ENCODE data around the gene SFXN4. TPM values are rescaled to one million over a fixed set of nuclear protein-coding genes. Genes with fewer than 3 reads are reported as not detected.
A peak's percentile ranks its signal among the peaks of the same experiment; 100 is the strongest.

The SFXN4 gene
- total and polyA plus RNA-seq, 2 of the 13 experiments (the other 11 are each of a cell fraction or from before 2014, with no cell fraction given): 47.7 to 64.9 TPM

DNA sequence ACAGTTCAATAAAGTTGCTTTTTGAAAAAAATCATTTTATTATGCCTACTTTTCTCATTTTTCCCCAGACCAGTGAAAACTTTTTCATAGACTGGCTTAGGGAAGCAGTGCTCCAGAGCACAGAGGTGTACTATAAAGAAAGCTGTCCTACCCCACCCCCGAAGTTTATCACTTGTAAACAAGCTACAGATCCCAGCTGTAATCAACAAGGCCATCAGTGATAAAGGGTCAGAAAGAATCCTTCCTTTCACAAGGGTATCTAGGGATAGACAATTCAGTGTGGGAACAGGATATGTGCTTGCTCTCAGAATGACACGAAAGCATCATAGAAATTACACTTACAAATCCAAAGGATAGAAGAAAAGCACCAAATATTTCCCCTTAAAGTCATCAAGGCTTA is 8.6 kb upstream of the SFXN4 start (continued):
- no peak for TF ChIP-seq FLYWCH1 (CRISPR knock-in tag; IDR thresholded peaks at IDR 0.05)
- no peak for TF ChIP-seq RELA (CRISPR knock-in tag; IDR thresholded peaks at IDR 0.05)
- TF ChIP-seq, protein P1, sequence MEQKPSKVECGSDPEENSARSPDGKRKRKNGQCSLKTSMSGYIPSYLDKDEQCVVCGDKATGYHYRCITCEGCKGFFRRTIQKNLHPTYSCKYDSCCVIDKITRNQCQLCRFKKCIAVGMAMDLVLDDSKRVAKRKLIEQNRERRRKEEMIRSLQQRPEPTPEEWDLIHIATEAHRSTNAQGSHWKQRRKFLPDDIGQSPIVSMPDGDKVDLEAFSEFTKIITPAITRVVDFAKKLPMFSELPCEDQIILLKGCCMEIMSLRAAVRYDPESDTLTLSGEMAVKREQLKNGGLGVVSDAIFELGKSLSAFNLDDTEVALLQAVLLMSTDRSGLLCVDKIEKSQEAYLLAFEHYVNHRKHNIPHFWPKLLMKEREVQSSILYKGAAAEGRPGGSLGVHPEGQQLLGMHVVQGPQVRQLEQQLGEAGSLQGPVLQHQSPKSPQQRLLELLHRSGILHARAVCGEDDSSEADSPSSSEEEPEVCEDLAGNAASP (CRISPR knock-in tag; IDR thresholded peaks at IDR 0.05; ENCODE audit: borderline replicate concordance): peak; percentile 37; the same call in 1 of the 2 replicates
- TF ChIP-seq, protein P2, sequence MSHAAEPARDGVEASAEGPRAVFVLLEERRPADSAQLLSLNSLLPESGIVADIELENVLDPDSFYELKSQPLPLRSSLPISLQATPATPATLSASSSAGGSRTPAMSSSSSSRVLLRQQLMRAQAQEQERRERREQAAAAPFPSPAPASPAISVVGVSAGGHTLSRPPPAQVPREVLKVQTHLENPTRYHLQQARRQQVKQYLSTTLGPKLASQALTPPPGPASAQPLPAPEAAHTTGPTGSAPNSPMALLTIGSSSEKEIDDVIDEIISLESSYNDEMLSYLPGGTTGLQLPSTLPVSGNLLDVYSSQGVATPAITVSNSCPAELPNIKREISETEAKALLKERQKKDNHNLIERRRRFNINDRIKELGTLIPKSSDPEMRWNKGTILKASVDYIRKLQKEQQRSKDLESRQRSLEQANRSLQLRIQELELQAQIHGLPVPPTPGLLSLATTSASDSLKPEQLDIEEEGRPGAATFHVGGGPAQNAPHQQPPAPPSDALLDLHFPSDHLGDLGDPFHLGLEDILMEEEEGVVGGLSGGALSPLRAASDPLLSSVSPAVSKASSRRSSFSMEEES (CRISPR knock-in tag; IDR thresholded peaks at IDR 0.05): no peak
- no peak for TF ChIP-seq FOXA1 (IDR thresholded peaks at IDR 0.05)
- 0 out of 2 replicates have a peak, but pooled peaks have one; percentile 36 for TF ChIP-seq FOXA1 (CRISPR knock-in tag; IDR thresholded peaks at IDR 0.05)
- TF ChIP-seq ZNF296 (CRISPR knock-in tag; conservative IDR thresholded peaks at IDR 0.05): no peak
- TF ChIP-seq, protein P3, sequence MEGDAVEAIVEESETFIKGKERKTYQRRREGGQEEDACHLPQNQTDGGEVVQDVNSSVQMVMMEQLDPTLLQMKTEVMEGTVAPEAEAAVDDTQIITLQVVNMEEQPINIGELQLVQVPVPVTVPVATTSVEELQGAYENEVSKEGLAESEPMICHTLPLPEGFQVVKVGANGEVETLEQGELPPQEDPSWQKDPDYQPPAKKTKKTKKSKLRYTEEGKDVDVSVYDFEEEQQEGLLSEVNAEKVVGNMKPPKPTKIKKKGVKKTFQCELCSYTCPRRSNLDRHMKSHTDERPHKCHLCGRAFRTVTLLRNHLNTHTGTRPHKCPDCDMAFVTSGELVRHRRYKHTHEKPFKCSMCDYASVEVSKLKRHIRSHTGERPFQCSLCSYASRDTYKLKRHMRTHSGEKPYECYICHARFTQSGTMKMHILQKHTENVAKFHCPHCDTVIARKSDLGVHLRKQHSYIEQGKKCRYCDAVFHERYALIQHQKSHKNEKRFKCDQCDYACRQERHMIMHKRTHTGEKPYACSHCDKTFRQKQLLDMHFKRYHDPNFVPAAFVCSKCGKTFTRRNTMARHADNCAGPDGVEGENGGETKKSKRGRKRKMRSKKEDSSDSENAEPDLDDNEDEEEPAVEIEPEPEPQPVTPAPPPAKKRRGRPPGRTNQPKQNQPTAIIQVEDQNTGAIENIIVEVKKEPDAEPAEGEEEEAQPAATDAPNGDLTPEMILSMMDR (CRISPR knock-in tag; IDR thresholded peaks at IDR 0.05): no peak
- TF ChIP-seq, protein P4, sequence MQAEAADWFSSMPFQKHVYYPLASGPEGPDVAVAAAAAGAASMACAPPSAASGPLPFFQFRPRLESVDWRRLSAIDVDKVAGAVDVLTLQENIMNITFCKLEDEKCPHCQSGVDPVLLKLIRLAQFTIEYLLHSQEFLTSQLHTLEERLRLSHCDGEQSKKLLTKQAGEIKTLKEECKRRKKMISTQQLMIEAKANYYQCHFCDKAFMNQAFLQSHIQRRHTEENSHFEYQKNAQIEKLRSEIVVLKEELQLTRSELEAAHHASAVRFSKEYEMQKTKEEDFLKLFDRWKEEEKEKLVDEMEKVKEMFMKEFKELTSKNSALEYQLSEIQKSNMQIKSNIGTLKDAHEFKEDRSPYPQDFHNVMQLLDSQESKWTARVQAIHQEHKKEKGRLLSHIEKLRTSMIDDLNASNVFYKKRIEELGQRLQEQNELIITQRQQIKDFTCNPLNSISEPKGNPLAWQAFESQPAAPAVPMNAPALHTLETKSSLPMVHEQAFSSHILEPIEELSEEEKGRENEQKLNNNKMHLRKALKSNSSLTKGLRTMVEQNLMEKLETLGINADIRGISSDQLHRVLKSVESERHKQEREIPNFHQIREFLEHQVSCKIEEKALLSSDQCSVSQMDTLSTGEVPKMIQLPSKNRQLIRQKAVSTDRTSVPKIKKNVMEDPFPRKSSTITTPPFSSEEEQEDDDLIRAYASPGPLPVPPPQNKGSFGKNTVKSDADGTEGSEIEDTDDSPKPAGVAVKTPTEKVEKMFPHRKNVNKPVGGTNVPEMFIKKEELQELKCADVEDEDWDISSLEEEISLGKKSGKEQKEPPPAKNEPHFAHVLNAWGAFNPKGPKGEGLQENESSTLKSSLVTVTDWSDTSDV (CRISPR knock-in tag; IDR thresholded peaks at IDR 0.05): no peak
- TF ChIP-seq BCL6 (CRISPR knock-in tag; IDR thresholded peaks at IDR 0.05): peak; percentile 19; the same call in 1 of the 2 replicates
